SH-SY5Y (cell line): Measurements from ENCODE around the gene DAGLA.

Experiments
- GATA2 ChIP-seq: IDR thresholded peaks from 2 replicates; pipeline ENCODE4 v1.6.1; 2011; ENCODE audit warnings: mild to moderate bottlenecking, low read depth, low read length
- GATA3 ChIP-seq: IDR thresholded peaks from 2 replicates; pipeline ENCODE4 v1.6.1; 2011; ENCODE audit warnings: low read depth, mild to moderate bottlenecking, low read length, moderate library complexity

- TF ChIP-seq GATA2 = no peak
- no peak for TF ChIP-seq GATA3
Measured at GRCh38 chr11:61742391-61742790, 62.2 kb downstream of the DAGLA start.
